NCI-H524 treated with DMSO at 0.1 percent for 48 hours (cell line): ENCODE measurements around the gene TMEM81.
A peak's percentile ranks its signal among the peaks of the same experiment; 100 is the strongest.

Source experiments
- DNase-seq: peaks from one replicate; lab custom pipeline; 2025; lab: John Stamatoyannopoulos, UW

The TMEM81 gene

GRCh38 chr1:205058853-205059252 lies 25.4 kb downstream of the TMEM81 start:
- DNase-seq, result no peak

GRCh38 chr1:205057808-205058575 lies 26.3 kb downstream of the TMEM81 start:
- no peak for DNase-seq

- no peak for DNase-seq
Observed at GRCh38 chr1:205056956-205057568, 27.2 kb downstream of the TMEM81 start.

GRCh38 chr1:205056188-205056611 lies 28.1 kb downstream of the TMEM81 start:
- peak; percentile 77 for DNase-seq

- DNase-seq, result no peak
Observed at GRCh38 chr1:205054013-205054412, 30.2 kb downstream of the TMEM81 start.

- DNase-seq, result no peak
Observed at GRCh38 chr1:205053296-205053695, 31.0 kb downstream of the TMEM81 start.

- no peak for DNase-seq
Observed at GRCh38 chr1:205052690-205053089, 31.6 kb downstream of the TMEM81 start.

GRCh38 chr1:205049479-205049878 lies 34.8 kb downstream of the TMEM81 start:
- DNase-seq, result no peak

GRCh38 chr1:205048382-205048781 lies 35.9 kb downstream of the TMEM81 start:
- no peak for DNase-seq

- no peak for DNase-seq
Observed at GRCh38 chr1:205047764-205048231, 36.5 kb downstream of the TMEM81 start.

GRCh38 chr1:205046870-205047269 lies 37.4 kb downstream of the TMEM81 start:
- DNase-seq, result no peak

GRCh38 chr1:205045146-205045545 lies 39.1 kb downstream of the TMEM81 start:
- no peak for DNase-seq

GRCh38 chr1:205044741-205045140 lies 39.5 kb downstream of the TMEM81 start:
- DNase-seq, result no peak

GRCh38 chr1:205043866-205044265 lies 40.4 kb downstream of the TMEM81 start:
- DNase-seq, result no peak

- peak; percentile 35 for DNase-seq
Observed at GRCh38 chr1:205042911-205043806, 41.1 kb downstream of the TMEM81 start, which contains the start of gene CNTN2. Gene CNTN2, plus strand, starts transcription at chr1:205043212. Its CDS starts 9,974 bp downstream, at chr1:205053186.

GRCh38 chr1:205041998-205042910 lies 42.0 kb downstream of the TMEM81 start:
- peak; percentile 81 for DNase-seq

- DNase-seq, result no peak
Observed at GRCh38 chr1:205041001-205041715, 43.1 kb downstream of the TMEM81 start.

GRCh38 chr1:205038132-205038786 lies 46.0 kb downstream of the TMEM81 start:
- DNase-seq, result no peak

- DNase-seq, result no peak
Observed at GRCh38 chr1:205037539-205037938, 46.7 kb downstream of the TMEM81 start.
